Thyroid gland (tissue), 4 donors: ENCODE results near the gene ZNF408.

ENCODE experiments used
- CTCF ChIP-seq, 6 experiments: fragments of 200-600 bp in 3 of 6; fragments of 450-650 bp in 3 of 6; sonication (generic) in 3 of 6; IDR thresholded peaks; one replicate each; pipeline ENCODE4 v1.5.1; 2016 to 2019; ENCODE audit warnings: antibody characterized with exemption in 6 of 6, mild to moderate bottlenecking in 2 of 6, inconsistent platforms in 1 of 6, moderate library complexity in 1 of 6
- POLR2A ChIP-seq, 2 donors: fragments of 450-650 bp; IDR thresholded peaks; one replicate each; pipeline ENCODE4 v1.6.1; 2017; ENCODE audit warnings: antibody characterized with exemption in 2 of 2, mild to moderate bottlenecking in 2 of 2, moderate library complexity in 1 of 2

DNA sequence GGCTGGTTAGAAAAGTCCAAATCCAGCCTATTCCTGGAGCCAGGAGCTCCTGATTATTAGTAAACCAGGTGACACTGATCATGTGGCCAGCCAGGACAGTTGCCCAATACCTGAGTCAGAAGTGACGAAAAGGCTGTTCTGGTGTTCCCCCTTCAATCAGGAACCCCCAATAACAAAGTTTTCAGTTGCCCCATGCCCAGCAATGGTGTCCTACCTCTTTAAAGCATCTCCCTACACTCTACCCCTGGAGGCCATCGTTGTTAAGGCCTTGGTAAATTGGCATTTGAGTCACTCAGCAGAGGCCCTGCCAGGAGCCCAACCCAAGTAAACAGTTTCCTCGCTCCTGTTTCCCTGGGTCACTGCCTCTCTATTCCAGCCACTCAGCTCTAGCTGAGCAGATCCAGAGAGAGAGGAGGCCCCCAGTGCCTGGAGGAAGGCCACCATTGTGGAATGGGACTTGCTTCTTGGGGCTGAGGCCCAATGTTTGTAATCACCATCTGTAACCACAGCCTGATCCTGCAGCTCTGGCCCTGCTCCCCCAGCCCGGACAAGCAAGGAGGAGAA, 25.5 kb upstream of the ZNF408 start:
- TF ChIP-seq CTCF (IDR thresholded peaks at IDR 0.05) = peak in 1 of 6 experiments; percentile 25
- no peak for TF ChIP-seq POLR2A (IDR thresholded peaks at IDR 0.05)
